NCI-H2196 (cell line): ENCODE measurements around the gene COL26A1.
"Not testable (repeated sequence)": the region's sequence is repeated elsewhere in the genome, so short reads cannot be mapped to it uniquely, and the experiment has no call there.

Experiments
- DNase-seq: peaks from one replicate; lab custom pipeline; 2025; ENCODE audit not compliant: unreplicated experiment; lab: John Stamatoyannopoulos, UW

COL26A1 gene

DNA sequence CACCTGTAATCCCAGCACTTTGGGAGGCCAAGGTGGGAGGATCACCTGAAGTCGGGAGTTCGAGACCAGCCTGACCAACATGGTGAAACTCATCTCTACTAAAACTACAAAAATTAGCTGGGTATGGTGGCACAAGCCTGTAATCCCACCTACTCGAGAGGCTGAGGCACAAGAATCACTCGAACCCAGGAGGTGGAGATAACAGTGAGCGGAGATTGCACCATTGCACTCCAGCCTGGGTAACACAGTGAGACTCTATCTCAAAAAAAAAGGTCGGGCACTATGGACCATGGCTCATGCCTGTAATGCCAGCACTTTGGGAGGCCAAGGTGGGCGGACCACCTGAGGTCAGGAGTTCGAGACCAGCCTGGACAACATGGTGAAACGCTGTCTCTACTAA is 127.8 kb downstream of the COL26A1 start:
- not testable (repeated sequence) for DNase-seq

DNA sequence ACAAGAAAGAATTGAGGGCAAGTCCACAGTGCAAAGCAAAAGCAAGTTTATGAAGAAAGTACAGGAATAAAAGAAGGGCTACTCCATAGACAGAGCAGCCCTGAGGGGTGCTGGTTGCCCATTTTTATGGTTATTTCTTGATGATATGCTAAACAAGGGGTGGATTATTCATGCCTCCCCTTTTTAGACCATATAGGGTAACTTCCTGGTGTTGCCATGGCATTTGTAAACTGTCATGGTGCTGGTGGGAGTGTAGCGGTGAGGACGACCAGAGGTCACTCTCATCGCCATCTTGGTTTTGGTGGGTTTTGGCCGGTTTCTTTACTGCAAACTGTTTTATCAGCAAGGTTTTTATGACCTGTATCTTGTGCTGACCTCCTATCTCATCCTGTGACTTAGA is 128.8 kb downstream of the COL26A1 start:
- DNase-seq, result not testable (repeated sequence)

- no peak for DNase-seq
Observed at GRCh38 chr7:101494602-101495329, 132.1 kb downstream of the COL26A1 start.

DNA sequence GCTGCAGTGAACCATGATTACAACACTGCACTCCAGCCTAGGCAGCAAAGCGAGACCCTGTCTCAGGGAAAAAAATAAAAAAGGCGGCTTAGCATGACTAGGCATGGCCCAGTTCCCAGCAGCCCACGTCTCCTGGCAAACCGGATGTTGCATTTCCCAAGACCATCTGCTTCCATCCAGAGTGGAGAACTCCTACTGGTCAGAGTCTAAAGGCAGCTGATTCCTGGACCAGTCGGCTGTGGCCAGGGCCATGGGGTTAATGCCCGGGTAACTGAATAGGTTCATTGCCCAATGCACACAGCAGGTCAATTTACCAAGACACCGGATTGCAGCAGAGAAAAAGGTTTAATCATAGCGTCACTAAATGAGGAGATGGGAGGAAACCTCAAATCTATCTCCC is 133.3 kb downstream of the COL26A1 start:
- DNase-seq, result no peak

GRCh38 chr7:101501351-101501750 is 138.7 kb downstream of the COL26A1 start:
- no peak for DNase-seq

DNA sequence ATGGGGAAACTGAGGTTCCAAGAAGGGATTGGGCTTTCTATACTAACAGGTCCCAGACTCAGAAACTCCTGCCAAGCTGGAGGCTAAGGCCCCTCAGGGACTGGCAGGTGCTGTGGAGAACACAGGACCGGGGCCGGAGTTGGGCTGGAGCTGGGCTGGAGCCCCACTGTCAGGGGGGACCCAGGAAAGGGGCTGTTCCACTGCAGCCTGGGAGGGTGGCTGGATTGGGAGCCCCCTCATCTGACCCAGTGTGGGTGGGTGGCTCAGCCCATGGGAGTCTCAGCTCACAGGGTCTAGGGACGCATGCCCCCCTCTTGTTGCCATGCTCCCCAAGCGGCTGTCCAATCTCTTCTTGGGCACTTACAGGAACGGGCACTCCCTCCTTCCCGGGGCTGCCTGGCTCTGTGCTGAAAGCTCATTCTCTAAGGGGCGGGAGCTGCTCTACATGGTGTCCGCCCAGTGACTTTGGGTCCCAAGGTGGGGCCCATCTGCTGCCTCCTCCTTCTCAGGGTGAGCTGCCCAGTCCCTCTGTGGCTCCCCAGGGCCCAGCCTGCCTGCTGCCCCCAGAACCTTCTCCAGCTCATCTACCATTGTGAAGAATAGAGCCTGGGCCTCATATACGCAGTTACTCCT is 139.9 kb downstream of the COL26A1 start:
- DNase-seq, result no peak

GRCh38 chr7:101505510-101505909 is 142.8 kb downstream of the COL26A1 start:
- not testable (repeated sequence) for DNase-seq

DNA sequence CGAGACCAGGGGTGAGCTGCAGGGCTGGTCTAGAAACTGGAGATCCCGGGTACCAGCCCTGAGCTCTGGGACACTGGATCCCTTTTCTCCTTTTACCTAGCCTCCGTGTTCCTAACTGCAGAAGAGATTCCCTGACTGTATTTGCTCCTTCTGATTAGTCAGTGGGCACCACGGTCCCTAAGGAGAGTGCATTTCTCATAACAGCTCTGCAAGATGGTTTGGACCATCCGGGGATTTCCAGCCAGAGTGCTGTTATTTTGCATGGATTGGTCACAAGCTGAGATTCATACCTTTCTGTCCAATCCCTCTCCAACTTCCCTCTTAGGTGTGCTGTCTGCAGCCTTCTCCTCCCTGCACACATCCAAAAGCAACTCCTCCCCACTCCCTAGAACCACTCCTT is 143.9 kb downstream of the COL26A1 start:
- DNase-seq, result no peak

GRCh38 chr7:101507327-101507726 is 144.7 kb downstream of the COL26A1 start:
- DNase-seq, result no peak

DNA sequence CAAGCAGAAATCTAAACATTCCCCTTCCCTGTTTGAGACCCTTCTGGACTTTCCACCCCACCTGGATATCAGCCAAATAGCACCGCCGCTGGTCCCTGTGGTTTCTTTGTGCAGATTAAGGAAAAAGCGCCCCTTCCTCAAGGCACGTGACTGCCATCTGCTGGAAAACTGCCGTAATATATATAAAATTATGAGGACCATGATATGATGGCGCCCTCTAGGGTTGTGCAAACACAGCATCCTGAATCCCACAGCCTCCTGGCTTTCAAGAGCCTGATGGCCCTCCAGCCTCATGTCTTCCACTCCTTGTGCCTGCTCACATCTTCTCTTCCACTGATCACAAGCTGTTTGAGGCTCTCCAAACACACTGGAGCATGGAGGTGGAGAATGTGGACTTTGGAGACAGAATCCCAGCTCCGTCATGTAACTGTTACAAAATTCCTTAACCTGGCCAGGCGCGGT is 145.1 kb downstream of the COL26A1 start:
- peak; percentile 75 for DNase-seq

- no peak for DNase-seq
Observed at GRCh38 chr7:101510297-101510696, 147.6 kb downstream of the COL26A1 start.

DNA sequence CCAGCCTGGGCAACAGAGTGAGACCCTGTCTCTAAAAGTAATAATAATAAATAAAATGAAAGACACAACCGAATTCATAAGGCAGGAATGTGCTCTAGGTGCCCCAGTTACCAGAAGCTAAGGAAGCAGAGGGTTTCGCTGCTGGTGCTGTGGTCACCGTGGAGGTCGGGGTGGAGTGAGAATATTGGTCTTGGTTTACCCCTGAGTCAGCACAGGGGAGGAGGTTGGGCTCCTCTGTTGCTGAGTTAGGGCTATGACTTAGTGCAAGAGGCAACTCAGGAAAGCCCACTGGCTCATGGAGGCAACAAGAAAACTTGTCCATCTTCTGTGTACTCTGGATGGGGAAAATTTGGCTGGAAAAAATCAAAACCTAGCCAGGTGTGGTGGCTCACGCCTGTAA is 149.3 kb downstream of the COL26A1 start:
- DNase-seq, result no peak

DNA sequence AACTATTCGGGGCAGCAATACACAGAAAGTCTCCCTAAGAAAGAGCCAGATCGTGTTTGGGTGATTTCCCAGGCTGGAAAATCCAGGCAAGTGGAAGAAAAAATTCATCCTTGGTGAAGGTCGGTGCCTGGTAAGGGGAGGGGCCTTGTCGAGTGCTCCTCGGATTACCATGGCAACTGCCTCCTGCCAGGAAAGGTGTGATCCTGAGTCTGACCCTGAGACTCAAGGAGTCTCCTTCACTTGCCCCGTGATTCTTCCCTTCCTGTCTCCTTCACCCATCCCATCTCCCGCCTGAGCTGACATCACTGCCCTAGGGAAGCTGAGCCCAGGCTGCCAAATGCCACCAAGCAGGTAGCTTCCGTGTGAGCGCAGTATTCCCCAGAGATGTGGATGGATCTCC is 154.2 kb downstream of the COL26A1 start:
- DNase-seq, result no peak

DNA sequence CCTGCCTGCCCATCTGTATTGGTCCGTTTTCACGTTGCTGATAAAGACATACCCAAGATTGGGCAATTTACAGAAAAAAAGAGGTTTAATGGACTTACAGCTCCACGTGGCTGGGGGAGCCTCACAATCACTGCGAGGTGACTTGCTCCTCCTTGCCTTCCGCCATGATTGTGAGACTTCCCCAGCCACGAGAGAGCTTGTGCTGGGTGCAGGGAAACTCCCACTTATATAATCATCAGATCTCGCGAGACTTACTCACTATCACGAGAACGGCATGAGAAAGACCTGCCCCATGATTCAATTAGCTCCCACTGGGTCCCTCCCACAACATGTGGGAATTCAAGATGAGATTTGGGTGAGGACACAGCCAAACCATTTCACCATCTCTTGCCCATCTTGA is 154.6 kb downstream of the COL26A1 start:
- DNase-seq, result no peak

GRCh38 chr7:101518336-101518735 is 155.7 kb downstream of the COL26A1 start:
- no peak for DNase-seq

DNA sequence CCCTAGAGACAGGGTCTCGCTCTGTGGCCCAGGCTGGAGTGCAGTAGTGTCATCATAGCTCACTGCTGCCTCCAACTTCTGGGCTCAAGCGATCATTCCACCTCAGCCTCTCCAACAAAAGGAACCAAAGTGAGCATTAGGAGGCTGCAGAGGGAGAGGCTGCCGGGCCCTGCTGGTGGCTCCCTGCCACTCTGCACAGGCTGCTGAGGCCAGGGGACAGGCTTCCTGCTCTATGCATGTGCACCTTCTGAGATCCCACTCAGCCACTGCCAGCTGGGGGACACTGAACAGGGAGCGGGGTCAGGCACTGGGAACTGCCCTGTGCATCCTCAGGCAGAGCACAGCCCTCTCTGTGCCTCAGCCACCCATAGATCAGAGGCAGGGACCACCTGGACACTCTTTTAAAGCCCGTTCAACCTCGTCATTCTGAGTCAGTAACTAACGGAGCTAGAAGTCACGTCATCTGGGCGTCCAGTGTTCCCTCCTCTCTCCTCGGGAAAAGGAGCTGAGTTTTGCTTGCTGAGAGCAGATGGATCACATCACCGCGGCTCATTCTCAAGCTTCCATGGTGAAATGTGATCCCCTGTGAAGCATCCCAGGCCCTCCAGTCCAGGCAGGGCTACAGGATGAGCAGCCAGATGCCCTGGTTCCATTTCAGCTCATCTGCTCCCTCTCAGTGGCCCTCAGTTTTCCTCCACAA is 156.8 kb downstream of the COL26A1 start:
- no peak for DNase-seq

- no peak for DNase-seq
Observed at GRCh38 chr7:101521430-101521925, 158.8 kb downstream of the COL26A1 start.

- DNase-seq, result no peak
Observed at GRCh38 chr7:101522021-101522420, 159.3 kb downstream of the COL26A1 start.

GRCh38 chr7:101527844-101528667 is 165.4 kb downstream of the COL26A1 start:
- peak; percentile 34 for DNase-seq

GRCh38 chr7:101529560-101529959 is 166.9 kb downstream of the COL26A1 start:
- no peak for DNase-seq
